ENCODE measurements around the gene EIPR1. TPM values are rescaled to one million over a fixed set of nuclear protein-coding genes. Genes with fewer than 3 reads are reported as not detected.

Gene EIPR1
- total RNA-seq, 1 experiment from 2014 or later, result 40.4 TPM

DNA sequence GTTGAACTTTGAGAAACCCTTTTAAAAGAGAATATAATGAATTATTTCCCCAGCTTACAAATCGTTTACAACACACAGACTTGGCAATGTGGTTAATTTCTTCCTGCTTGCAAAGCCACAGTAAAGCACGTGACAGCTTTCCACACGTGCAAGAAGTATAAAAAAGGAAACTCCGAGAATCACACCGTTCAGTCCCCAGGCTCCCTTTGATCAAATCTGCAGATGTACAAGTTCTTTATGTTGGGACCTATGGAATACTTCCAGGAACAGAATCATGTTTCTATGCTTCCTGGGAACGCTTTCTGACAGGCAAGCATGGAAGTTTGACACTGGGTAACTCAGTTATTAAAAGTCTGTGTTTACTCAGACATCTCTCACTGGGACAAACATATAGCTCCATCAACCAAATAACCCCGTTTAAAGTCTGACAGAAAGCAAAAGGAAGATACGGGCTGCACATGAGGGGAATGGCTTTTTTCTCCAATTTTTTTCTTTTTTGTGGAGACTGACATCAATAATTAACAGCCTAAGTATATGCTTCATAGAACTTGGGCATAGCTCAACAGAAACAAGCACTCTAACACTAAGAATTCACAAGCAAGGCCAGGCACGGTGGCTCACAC is 134.8 kb downstream of the EIPR1 start:
- BruUV-seq (replicated peaks), result no TSS peak
- Histone ChIP-seq H3K4me3 (no peak overlapping the region), H3F3A (ENCODE audit: insufficient read depth, low read depth) (no peaks in the 10 kb centered on the region), H3K9me2 (ENCODE audit: insufficient read depth) (no peaks in the 10 kb centered on the region), H3K36me3 (ENCODE audit: low read depth) (no peaks in the 10 kb centered on the region), H3K27me3 (ENCODE audit: insufficient read depth, low read depth) (no peaks in the 10 kb centered on the region), H3K4me1 (replicated peaks; ENCODE audit: insufficient read depth) (no peaks in the 10 kb centered on the region), H3K9me3 (ENCODE audit: insufficient read depth, low read depth) (no peaks in the 10 kb centered on the region), H3K4me2 (no peak overlapping the region), H2AFZ (no peak overlapping the region), H3K27ac (no peak overlapping the region), H3K79me2 (ENCODE audit: low read depth) (no peaks in the 10 kb centered on the region), H4K20me1 (ENCODE audit: insufficient read depth) (peaks cover 11% of the 10 kb centered on the region; the same call in 1 of the 2 replicates)
- intact Hi-C loops (cut with micrococcal nuclease; ENCODE audit: unreplicated experiment), result no loop called here
- no peak for DNase-seq
- TF ChIP-seq, protein P1, sequence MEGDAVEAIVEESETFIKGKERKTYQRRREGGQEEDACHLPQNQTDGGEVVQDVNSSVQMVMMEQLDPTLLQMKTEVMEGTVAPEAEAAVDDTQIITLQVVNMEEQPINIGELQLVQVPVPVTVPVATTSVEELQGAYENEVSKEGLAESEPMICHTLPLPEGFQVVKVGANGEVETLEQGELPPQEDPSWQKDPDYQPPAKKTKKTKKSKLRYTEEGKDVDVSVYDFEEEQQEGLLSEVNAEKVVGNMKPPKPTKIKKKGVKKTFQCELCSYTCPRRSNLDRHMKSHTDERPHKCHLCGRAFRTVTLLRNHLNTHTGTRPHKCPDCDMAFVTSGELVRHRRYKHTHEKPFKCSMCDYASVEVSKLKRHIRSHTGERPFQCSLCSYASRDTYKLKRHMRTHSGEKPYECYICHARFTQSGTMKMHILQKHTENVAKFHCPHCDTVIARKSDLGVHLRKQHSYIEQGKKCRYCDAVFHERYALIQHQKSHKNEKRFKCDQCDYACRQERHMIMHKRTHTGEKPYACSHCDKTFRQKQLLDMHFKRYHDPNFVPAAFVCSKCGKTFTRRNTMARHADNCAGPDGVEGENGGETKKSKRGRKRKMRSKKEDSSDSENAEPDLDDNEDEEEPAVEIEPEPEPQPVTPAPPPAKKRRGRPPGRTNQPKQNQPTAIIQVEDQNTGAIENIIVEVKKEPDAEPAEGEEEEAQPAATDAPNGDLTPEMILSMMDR (conservative IDR thresholded peaks at IDR 0.05), result no peak
- no peak for TF ChIP-seq EZH2 (IDR thresholded peaks at IDR 0.05; ENCODE audit: low read depth)
- POLR2A ChIA-PET (ENCODE audit: unreplicated experiment), result no interaction called here
- CTCF ChIA-PET, result no interaction called here

DNA sequence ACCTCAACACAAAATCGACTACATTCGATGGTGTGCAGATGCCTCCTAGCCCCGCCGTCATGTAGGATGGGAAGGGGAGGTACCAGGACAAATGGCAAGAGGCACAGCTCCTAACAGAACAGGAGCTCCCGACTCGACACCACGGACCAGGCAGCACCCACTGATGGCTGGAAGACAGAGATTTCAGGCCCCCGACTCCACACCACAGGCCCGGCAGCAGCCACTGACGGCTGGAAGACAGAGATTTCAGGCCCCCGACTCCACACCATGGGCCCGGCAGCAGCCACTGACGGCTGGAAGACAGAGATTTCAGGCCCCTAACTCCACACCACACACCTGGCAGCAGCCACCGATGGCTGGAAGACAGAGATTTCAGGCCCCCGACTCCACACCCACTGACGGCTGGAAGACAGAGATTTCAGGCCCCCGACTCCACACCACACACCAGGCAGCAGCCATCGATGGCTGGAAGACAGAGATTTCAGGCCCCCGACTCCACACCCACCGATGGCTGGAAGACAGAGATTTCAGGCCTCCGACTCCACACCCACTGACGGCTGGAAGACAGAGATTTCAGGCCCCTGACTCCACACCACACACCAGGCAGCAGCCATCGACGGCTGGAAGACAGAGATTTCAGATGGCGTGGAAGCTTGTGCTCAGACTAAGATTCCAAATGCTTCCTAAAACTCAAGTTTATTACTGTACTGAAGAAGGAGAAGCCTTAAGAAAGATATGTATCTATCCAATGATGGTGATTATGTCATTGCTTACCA is 135.5 kb downstream of the EIPR1 start:
- DNase-seq, result no peak
- ChIA-PET CTCF (no interaction called here), POLR2A (ENCODE audit: unreplicated experiment) (no interaction called here)
- H3K79me2 ChIP-seq (ENCODE audit: low read depth), result no peaks in the 10 kb centered on the region
- BruUV-seq (replicated peaks), result no TSS peak
- no peaks in the 10 kb centered on the region for H3K9me2 ChIP-seq (ENCODE audit: insufficient read depth)
- intact Hi-C loops (cut with micrococcal nuclease; ENCODE audit: unreplicated experiment), result no loop called here
- H3F3A ChIP-seq (ENCODE audit: insufficient read depth, low read depth), result no peaks in the 10 kb centered on the region
- H4K20me1 ChIP-seq (ENCODE audit: insufficient read depth), result peaks cover 11% of the 10 kb centered on the region; the same call in 1 of the 2 replicates
- H3K4me2 ChIP-seq, result no peak overlapping the region
- no peaks in the 10 kb centered on the region for H3K27me3 ChIP-seq (ENCODE audit: insufficient read depth, low read depth)
- no peaks in the 10 kb centered on the region for H3K4me1 ChIP-seq (replicated peaks; ENCODE audit: insufficient read depth)
- H3K27ac ChIP-seq, result no peak overlapping the region
- no peak overlapping the region for H2AFZ ChIP-seq
- H3K36me3 ChIP-seq (ENCODE audit: low read depth), result no peaks in the 10 kb centered on the region
- no peak overlapping the region for H3K4me3 ChIP-seq
- TF ChIP-seq, protein P1 (conservative IDR thresholded peaks at IDR 0.05), result no peak
- TF ChIP-seq EZH2 (IDR thresholded peaks at IDR 0.05; ENCODE audit: low read depth), result no peak
- no peaks in the 10 kb centered on the region for H3K9me3 ChIP-seq (ENCODE audit: insufficient read depth, low read depth)

DNA sequence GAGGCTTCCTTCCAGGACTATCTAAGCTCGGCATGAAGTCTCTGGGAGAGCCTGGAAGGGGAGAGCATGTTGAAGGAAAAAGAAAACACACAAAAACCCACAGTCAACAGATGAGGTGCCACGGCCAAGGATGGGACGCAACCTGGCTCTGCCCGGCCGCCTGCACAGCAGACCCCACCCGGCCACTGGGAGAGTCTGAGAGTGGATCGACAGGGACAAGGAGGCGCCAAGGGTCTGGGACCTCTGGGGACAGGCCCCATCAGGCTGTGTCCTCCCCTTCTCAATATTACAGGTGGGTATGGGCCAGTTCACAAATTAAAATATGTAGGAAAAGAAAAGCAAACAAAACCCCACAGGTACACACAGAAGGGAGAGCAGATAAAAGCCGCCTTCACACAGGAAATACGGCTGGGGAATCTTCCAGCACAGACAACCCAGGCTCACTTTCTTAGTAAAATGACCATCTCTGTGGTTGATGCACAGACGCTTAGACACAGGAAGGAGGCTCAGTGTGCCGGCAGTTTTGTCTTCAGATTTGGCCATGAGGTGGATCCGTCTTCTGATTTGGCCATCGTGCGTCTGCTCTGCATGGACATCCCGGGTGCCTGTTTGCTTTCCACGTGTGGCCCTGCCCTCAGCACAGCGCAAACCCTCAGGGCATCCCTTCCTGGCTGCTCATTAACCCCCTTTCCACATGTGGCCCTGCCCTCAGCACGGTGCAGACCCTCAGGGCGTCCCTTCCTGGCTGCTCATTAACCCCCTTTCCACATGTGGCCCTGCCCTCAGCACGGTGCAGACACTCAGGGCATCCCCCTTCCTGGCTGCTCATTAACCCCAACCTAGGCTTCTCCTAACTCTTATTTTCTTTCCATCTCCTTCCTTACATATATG is 138.4 kb downstream of the EIPR1 start:
- BruUV-seq (replicated peaks), result no TSS peak
- ChIA-PET CTCF (no interaction called here), POLR2A (ENCODE audit: unreplicated experiment) (no interaction called here)
- no peaks in the 10 kb centered on the region for H3K27me3 ChIP-seq (ENCODE audit: insufficient read depth, low read depth)
- intact Hi-C loops (cut with micrococcal nuclease; ENCODE audit: unreplicated experiment), result no loop called here
- no peak overlapping the region for H2AFZ ChIP-seq
- no peak for DNase-seq
- no peaks in the 10 kb centered on the region for H3K9me3 ChIP-seq (ENCODE audit: insufficient read depth, low read depth)
- no peaks in the 10 kb centered on the region for H3K9me2 ChIP-seq (ENCODE audit: insufficient read depth)
- no peak overlapping the region for H3K27ac ChIP-seq
- no peaks in the 10 kb centered on the region for H3K36me3 ChIP-seq (ENCODE audit: low read depth)
- no peaks in the 10 kb centered on the region for H3K79me2 ChIP-seq (ENCODE audit: low read depth)
- TF ChIP-seq EZH2 (IDR thresholded peaks at IDR 0.05; ENCODE audit: low read depth), result no peak
- TF ChIP-seq, protein P1 (conservative IDR thresholded peaks at IDR 0.05), result no peak
- H4K20me1 ChIP-seq (ENCODE audit: insufficient read depth), result peaks cover 22% of the 10 kb centered on the region
- H3K4me2 ChIP-seq, result no peak overlapping the region
- no peaks in the 10 kb centered on the region for H3F3A ChIP-seq (ENCODE audit: insufficient read depth, low read depth)
- H3K4me3 ChIP-seq, result no peak overlapping the region
- no peaks in the 10 kb centered on the region for H3K4me1 ChIP-seq (replicated peaks; ENCODE audit: insufficient read depth)
